GM18526 (cell line): ENCODE results near the gene SPON2.

Experiments used
- POLR2A ChIP-seq: IDR thresholded peaks from 3 replicates; pipeline ENCODE4 v1.6.1; 2011; ENCODE audit not compliant: insufficient read length; ENCODE audit errors: extremely low read depth

SPON2 gene

GRCh38 chr4:1192493-1193205, 20.3 kb upstream of the SPON2 start:
- no peak for TF ChIP-seq POLR2A

DNA sequence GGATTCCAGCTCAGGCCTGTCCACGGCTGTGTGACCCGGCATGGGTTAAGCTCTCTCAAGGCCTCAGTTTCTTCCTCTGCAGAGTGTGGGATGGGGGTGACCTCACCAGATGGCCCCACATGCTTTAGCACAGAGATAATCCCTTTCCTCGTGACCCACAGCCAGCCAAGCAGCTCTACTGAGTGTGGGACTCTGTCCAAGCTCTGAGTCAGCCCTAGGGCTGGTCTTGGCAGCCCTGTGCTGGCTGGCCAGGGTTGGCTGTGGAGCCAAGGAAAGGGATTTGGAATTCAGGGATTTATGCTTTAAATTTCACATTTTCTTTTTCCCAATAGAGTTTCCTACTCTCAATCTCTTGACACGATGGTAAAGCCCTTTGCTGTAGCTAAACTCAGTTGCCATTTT, 19.7 kb upstream of the SPON2 start:
- TF ChIP-seq POLR2A: no peak

- TF ChIP-seq POLR2A: no peak
Observed at GRCh38 chr4:1191621-1192020, 19.2 kb upstream of the SPON2 start.

- TF ChIP-seq POLR2A: no peak
Observed at GRCh38 chr4:1187182-1187581, 14.8 kb upstream of the SPON2 start.

DNA sequence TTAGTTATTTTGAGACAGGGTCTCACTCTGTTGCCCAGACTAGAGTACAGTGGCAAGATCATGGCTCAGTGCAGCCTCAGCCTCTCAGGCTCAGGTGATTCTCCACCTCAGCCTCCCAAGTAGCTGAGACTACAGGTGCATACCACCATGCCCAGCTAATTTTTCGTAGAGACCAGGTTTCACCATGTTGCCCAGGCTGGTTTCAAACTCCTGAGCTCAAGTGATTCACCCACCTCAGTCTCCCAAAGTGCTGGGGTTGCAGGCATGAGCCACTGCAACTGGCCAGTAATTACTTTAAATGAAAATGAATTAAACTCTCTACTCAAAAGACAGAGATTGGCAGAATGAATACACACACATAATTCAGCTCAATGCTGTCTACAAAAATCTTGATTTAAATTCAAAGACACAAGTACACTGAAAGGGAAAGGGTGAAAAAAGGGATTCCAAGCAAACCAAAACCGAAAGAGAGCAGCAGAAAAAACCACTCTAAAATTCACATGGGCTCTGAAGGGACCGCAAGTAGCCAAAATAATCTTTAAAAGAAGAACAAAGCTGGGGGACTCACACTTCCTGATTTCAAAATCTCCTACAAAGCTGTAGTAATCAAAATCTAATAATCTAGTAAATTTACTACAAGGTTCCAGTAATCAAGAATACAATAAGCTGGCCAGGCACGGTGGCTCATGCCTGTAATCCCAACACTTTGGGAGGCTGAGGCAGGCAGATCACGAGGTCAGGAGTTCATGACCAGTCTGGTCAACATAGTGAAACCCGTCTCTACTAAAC, 11.8 kb upstream of the SPON2 start:
- TF ChIP-seq POLR2A: no peak

DNA sequence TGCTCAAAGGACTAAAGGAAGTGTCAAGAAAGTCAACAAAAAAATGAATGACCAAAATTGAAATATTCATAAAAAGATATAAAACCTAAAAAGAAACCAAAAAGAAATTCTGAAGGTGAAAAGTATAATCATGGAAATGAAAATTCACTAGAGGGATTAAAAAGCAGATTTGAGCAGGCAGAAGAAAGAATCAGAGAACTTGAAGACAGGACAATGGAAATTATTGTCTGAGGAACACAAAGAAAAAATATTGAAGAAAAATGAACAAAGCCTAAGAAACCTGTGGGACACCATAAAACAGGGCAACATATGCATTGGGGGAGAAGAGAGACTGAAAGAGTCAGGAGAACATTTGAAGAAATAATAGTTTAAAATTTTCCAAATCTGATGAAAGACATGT, 9.9 kb upstream of the SPON2 start:
- TF ChIP-seq POLR2A: no peak

GRCh38 chr4:1180663-1181062, 8.3 kb upstream of the SPON2 start:
- no peak for TF ChIP-seq POLR2A

- TF ChIP-seq POLR2A: no peak
Observed at GRCh38 chr4:1179976-1180375, 7.6 kb upstream of the SPON2 start.

DNA sequence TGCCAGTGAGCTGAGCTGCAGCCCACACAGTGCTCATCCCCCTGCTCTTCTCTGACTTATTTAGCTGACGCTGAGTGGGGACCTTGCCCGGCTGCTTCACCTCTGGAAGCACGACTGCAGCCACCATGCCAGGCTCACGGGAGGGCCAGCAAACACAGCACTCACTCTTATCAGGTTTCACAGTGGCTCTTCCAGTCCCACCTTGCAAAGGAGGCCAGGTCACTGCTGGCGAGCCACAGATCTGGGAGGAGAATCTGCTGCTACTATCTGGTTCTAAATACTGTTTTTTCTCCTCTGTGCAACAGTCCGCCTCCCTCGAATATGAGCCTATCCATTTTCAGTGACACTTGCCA, 6.7 kb upstream of the SPON2 start:
- TF ChIP-seq POLR2A: no peak

- no peak for TF ChIP-seq POLR2A
Observed at GRCh38 chr4:1178300-1179088, 6.1 kb upstream of the SPON2 start.

GRCh38 chr4:1177274-1178141, 5.1 kb upstream of the SPON2 start:
- no peak for TF ChIP-seq POLR2A

DNA sequence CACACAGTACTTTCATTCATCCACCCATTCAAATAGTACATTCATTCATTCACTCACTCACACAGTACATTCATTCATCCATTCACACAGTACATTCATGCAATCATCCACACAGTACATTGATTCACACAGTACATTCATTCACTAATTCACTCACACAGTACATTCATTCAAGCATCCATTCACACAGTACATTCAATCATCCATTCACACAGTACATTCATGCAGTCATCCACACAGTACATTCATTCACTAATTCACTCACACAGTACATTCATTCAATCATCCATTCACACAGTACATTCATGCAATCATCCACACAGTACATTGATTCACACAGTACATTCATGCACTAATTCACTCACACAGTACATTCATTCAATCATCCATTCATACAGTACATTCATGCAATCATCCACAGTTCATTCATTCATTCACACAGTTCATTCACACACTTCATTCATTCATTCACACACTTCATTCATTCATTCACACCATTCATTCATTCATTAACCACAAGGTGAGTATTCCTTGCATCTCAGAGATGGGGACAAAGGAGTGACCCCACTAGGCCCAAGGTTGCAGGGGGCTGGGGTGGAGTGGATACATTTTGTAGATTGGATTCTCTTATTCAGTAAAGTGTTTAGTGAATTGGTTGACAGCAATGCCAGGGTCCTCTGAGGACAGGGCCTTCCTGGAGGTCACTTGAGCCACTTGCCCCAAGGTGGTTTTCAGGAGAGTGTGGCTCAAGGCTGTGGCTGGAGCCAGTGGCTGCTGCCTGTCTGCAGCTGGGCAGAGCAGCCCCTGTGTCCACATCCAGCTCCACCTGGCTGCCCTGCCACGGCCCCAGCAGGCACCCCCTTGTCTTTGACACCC, 4.3 kb upstream of the SPON2 start:
- TF ChIP-seq POLR2A: no peak

DNA sequence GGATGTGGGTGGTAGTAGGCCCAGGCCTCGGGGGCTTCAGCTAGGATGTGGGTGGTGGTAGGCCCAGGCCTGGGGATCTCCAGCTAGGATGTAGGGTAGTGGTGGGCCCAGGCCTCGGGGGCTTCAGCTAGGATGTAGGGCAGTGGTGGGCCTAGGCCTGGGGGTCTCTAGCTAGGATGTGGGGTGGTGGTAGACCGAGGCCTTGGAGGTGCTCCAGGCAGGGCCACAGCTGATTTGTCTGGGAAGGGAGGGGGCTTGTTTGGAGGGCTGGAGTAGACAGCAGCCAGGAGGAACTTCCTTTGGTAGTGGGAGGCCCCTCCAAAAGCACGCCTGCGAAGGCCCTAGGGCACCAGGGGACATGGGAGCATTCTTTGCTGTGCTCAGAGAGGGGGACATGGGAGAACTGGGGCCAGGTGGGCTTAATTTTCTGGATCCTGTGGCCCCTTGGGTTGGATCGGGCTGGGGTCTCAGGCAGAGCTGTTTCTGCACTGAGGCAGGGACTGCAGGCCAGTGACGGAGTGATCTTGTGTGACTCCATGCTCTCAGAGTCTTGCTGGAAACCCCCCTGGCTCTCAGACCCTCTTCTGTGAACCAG, 3.3 kb upstream of the SPON2 start:
- no peak for TF ChIP-seq POLR2A
